Activated T-helper 1 cell treated with anti-CD3 and anti-CD28 coated beads, Interleukin-2, amount 50 U/mL, for 16 hours (primary cell): ENCODE data around the gene KIF20B.
"Not testable (repeated sequence)": the region's sequence is repeated elsewhere in the genome, so short reads cannot be mapped to it uniquely, and the experiment has no call there.

Source experiments
- DNase-seq, 2 donors: peaks; one replicate each; pipeline ENCODE4 v3.0.0-alpha.2; 2020; ENCODE audit warnings: low read depth in 1 of 2, low spot score in 1 of 2

KIF20B gene

DNA sequence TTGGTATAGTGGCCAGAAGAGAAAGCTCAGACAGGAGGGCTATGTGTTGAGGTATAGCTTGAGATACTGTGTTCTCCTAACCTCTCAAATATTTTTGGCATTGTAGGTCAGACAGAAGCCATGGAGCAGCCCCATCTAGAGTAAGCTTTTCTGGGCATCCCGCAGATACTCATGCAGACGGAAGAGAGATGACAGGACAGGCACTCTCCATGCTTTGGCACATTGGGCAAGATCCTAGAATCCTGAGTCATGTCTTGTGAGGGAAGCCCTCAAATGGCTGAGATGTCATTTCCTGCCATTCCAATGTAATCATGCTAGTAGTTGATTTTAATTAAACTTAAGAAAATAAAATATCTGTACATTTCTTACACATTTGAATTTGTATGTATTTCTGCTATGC is 16.8 kb upstream of the KIF20B start:
- DNase-seq = no peak

DNA sequence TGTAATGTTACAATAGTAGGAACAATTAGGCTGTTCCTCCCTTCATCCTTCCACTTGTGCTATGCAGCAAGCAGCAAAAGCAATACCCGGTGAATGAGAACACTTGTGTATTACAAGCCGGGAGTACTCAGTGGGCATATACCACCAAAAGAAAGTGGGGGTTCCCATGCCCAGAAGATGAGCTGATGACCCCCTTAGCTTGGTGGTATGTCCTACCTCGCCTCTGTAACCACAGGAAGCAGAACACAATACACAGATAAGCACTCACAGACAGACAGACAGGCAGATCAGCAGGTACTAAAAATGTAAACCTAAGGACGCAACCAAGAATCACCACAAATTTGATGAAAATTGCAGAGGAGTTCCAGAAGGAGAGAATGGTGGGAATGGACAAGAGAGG is 15.5 kb upstream of the KIF20B start:
- DNase-seq = no peak

DNA sequence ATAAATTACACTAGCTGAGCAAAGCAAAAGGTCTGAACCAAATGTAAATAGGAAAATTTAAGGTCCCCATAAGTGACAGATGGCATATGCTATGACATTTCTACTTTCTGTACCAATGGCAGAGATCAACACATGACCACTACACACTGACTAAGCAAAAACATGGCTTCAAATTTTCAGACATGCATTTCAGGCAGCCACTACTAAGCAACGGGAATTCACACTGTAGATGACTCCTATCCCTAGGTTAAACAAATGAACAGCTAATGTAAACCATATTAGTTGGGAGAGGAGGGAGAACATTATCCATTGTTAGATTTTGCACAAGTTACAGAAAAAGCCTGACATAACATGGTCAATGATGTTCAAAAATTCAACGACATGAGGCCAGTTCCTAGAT is 11.4 kb upstream of the KIF20B start:
- no peak for DNase-seq

DNA sequence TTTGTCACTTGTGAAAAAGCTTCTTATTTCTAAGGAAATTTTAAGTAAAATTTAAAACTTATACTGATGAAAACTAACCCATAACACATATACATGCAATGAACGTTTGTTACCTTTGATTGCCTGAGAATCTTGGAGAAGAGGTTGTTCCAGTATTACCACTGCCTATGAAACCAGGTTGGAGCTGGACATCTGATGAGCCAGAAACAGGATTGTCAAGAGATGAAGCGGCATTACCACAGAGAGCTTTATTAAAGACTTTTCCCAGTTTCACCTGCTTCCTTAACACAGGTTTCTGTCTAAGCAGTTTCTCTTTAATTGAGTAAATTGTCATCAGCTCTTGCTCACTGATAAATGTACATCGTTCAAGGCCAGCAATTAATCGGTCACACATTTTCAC is 9.0 kb upstream of the KIF20B start:
- no peak for DNase-seq

DNA sequence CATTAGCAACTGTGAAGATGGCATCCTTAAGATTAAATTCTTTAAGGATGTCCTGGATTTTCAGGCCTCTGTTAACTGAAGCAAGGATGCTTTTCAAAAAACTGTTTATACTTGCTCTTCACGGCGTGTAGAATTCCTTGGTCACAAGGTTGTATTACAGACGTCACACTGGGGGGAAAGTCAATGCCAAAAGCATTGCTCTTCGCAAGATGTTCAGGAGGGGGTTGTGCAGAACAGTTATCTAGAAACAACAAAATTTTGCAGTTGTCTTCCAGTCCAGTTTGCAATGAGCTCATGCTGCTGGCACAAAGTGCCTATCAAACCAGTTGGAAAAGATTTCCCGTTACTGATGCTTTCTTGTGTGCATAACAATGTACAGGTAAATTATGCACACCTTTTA is 8.2 kb upstream of the KIF20B start:
- no peak for DNase-seq

DNA sequence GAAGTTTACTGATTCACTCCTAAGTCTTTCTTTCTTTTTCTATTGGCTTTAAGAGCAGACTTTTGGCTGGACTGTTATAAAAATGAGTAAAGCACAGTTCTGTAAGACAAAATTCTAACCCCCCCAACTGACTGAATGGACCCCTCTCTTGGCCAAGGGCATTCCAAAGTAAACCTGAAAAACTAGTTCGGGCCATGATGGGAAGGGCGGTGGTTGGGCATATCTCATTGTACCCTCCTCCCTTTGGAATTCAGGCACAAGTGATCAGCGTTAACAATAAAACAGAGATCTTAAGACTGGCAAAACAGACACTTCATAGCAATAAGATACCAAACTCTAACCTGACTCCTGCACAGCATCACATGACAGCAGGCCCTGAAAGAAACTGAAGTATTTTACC is 6.1 kb upstream of the KIF20B start:
- DNase-seq = no peak

DNA sequence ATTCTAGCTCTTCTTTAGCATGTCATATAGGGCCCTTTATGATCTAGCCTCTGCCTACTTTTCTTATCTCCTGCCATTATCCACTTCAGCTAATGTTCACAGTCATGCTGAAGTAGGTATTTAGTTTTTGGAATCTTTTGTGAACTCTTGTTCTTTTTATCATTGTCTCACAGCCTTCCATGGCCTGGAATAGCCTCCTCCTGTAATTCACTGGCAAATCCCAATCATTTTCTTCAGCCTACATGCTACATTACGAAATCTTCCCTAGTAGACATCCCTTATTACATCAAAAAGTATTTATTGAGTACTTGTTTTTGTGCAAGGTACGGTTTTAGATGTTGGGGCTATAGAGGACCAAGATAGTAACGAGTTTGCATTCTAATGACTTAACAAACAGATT is 3.4 kb upstream of the KIF20B start:
- no peak for DNase-seq

DNA sequence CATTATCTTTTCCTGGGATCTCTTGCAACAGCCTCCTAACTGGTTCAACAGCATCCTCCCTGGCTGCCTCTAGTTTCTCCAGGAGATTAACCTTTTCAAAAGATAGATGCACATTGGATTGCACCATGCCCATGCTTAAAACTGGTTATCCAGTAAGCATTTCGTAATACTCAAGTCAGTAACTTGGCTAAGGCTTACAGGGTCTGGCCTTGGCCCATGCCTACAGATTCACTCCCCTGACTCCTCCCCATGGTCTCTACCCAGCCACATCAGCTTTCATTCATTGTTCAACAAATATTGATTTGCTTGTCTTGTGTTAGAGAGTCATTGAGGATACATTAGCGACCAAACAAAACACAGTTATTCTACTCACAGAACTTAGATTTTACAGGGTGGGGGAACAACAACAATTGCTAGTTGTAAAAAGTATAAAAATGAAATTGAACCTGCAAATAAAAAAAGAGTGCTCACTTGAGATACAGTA is 1.8 kb upstream of the KIF20B start:
- DNase-seq = no peak

DNA sequence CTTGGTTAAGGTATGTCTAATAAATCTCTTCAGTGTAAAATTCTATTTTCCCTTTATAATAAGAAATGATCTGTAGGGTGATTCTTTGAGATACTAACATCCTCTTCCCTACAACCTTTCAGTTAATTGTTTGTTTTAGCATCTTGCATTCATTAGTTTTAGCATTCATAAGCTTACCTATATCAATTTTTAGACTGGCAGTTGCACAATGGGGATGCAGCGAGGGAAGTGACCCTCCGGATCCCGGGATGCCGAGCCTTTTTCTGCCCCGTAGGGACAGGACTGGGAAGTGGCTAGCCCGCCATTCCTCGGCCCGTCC is 508 bp upstream of the KIF20B start:
- DNase-seq = no peak

DNA sequence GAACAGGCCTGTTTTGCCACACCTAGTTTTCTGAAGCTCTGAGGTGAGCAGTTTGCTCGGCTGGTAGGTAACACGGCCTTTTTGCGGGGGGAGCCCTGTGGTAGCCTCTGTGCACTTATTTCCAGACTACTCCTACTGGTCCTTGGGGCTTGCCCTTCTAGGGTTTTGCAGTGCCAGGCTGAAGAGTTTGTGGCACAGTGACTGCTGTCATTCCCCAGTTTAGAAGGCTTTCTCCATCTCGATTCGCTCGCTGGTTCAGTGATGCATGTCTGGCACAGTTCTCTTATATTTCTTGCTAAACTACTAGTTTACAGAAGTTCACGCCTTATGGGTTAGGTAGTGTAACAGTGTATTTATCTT is 711 bp downstream of the KIF20B start:
- DNase-seq = no peak

DNA sequence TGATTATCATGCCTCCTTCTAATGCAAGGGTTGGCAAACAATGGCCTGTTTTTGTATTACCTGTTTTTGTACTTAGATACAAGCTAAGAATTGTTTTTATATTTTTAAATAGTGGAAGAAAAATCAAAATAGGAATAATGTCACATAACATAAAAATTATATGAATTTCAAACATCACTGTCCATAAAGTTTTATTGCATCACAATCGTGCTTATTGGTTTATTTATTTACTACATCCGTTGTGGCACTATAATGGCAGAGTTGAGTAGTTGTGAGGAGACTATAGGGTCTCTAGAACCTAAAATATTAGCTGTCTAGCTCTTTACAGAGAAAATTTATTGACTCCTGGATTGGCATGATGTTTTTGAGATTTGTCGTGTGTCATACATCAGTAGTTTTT is 4.1 kb downstream of the KIF20B start:
- DNase-seq = no peak

DNA sequence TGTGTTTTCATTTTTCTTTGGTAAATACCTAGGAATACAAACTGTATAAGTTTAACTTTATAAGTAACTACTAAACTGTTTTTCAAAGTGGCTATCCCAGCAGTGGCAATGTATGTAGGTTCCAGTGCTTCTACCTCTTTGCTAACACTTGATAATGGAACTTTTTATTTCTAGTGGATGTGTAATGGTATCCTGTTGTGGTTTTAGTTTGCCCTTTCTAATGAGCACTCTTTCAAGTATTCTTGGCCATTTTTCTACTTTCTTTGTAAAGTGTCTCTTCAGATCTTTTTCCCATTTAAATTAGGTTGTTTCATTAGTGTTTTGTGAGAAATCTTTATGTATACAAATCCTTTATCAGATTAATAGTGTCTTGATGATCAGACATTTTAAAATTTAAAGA is 4.6 kb downstream of the KIF20B start:
- DNase-seq = no peak

DNA sequence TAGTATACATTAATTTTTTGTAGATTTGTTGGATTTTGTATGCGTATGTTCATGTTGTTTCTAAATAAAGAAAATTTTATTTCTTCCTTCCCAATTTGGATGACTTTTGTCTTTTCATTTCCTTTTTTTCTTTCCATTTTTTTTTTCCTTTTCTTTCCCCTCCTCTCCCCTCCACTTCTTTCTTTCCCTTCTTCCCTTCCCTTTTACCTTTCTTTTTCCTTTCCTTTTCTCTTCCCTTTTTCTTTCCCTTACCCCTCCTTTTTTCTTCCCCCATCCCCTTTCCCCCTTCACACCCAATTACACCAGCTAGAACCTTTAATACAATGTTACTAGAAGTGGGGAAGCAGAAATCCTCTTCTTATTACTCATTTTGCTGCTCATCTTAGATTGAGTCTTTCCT is 6.0 kb downstream of the KIF20B start:
- DNase-seq = no peak

DNA sequence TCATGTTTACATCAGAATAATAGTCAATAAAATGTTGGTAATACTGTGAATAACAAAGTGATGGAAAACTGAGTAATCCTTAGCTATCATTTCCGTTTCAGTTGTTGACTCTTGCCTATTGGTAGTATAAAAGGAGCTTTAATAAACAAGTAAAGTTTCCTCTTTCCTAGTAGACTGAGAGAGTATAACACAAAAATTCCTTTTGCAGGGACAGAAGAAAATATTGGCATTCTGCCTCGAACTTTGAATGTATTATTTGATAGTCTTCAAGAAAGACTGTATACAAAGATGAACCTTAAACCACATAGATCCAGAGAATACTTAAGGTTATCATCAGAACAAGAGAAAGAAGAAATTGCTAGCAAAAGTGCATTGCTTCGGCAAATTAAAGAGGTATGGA is 9.4 kb downstream of the KIF20B start:
- no peak for DNase-seq

DNA sequence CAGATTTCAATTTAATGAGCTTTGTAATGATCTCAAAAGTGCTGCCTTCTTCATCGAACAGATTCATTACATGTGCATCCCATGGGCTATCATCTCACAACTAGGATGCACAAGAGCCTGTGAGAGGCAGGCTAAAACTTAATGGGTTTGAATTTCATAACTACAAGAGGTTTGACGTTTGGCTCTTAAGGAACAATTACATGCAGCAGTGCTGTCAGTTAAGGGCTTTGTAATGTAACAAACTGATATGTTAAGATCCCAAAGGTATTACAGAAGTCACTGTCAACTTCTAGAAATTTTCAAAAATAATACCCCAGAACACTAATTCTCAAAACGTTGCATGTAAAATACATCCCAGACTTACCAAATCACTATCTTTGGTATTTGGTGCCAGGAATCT is 33.2 kb downstream of the KIF20B start:
- DNase-seq = no peak

DNA sequence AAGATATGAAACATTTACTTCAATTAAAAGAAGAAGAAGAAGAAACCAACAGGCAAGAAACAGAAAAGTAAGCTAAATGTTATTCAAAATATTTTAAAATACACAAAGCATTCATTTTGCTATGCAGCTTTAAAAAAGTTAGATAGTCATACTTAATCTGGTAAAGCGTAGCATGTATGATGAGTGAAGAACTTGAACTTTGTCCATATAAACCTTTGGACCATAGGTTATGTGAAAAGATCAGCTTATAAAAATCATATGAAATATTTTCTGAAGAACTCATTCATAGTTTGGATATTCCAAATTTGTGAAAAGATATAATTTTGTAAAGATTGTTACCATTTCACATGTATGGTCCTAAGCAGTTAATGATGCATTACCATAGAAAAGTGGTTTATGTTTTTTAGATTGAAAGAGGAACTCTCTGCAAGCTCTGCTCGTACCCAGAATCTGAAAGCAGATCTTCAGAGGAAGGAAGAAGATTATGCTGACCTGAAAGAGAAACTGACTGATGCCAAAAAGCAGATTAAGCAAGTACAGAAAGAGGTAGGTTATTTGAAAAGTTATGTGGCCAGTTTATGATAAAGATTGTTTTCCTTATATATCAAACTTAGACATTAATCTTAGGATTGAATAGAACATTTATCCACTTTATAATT is 37.3 kb downstream of the KIF20B start:
- DNase-seq = no peak

DNA sequence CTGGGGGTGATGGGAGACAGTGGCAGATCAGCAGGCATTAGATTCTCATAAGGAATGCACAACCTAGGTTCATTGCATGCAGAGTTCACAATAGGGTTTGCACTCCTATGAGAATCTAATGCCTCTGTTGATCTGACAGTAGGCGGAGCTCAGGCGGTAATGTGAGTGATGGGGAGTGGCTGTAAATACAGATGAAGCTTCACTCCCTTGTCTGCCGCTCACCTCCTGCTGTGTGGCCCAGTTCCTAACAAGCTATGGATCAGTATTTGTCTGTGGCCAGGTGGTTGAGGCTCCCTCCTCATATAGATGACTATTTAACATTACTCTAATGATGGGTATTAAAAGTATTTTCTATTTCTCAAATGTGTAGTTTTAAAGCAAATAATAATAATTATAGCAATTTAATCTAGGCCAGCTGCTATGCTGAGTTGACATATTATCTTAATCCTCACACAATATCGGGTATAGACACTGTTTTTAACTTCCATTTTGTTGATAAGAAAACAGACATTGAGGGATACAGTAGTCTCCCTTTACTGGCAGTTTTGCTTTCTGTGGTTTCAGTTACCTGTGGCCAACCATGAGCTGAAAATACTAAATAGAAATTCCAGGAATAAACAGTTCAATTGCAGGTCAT is 39.9 kb downstream of the KIF20B start:
- no peak for DNase-seq

DNA sequence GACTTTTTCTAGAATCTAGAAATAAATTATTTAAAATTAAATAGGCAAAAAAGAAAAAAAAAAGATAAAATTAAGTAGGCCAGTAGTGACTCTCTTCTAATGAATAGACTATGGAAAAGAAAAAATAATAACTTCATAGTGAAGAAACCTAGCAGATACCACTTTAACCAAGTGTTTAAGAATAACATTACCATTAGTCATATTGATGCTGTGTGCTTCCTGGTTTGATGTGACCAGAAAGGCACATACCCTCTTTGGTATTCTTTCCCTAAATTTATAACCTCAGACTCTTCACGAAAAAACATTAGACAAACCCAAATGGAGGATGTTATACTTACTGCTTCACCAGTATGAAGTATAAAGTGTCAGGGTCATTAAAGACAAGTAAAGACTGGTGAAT is 42.6 kb downstream of the KIF20B start:
- no peak for DNase-seq

DNA sequence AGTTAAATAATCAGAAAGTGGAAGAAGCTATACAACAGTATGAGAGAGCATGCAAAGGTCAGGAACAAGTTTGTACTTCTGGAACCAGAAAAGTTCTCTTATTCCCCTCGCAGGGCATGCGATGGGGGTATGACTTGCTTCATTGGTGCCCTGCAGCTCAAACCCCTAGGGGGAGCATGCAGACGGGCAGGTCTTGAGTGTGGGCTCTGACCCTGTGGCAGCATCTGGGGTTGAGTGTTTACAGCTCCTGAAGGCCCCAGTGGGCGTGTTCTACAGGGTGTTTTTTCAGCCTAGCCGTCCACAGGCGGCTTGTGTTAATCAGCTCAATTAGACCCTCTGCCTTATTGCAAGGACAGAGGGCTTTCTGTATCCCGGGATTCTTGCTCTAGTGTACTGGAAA is 44.5 kb downstream of the KIF20B start:
- DNase-seq = no peak

DNA sequence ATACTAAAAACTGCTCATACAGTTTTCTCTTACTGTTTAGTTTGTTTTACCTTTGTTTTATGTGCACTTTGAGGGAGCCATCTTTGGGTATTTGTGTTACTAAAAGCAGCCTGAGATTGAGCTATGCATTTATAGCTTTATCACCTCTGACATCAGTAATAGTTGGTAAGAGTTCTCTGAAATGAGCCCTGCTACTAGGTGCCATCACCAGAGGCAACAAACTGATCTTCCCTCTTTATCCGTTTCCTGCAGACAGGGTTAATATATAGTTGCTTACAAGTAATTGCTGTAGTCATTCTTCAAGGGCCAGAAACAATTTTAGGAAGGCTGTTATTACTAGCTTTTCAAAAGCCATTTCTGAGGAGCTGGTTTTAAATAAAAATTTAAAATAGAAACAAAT is 49.1 kb downstream of the KIF20B start:
- DNase-seq = no peak

DNA sequence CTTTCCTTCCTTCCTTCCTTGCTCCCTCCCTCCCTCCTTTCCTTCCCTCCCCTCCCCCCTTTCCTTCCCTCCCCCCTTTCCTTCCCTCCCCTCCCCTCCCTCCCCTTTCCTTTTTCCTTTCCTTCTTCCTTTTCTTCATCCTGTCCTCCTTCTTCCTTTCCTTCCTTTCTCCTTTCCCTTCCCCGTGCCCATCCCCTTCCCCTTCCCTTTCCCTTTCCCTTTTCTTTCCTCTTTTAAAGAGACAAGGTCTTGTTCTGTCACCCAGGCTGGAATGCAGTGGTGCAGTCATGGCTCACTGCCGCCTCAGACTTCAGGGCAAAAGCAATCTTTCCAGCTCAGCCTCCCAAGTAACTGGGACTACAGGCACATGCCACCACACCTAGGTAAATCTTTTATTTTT is 54.0 kb downstream of the KIF20B start:
- DNase-seq = no peak

DNA sequence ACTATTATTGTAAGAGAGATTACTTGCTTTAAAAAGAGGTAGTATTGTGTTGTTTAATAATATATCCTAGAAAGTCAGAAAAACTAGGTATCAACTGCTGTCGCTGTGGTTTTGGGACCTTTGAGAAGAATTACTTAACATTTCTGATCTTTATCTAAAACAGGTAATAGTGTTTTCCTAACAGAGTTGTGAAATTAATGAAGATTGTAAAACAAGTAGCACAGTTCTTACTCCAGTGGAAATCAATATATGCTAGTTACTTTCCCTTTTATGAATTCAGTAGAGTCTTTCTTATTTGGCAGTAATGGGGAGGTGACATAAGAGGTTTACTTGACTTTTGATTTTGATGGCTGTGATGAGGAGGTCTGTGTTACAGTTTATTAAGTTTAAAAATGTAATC is 58.1 kb downstream of the KIF20B start:
- no peak for DNase-seq

DNA sequence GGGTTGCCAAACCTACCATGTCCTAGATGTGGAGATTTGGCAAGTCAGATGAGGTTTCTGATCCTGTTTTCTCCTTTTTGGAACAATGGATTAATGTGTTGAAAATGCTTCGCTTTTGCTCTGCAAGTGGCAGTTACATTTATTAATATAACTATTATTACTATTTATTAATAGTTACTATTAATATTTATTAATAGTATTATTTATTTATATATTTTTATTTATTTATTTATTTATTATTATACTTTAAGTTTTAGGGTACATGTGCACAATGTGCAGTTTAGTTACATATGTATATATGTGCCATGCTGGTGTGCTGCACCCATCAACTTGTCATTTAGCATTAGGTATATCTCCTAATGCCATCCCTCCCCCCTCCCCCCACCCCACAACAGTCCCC is 62.3 kb downstream of the KIF20B start:
- DNase-seq = not testable (repeated sequence)

DNA sequence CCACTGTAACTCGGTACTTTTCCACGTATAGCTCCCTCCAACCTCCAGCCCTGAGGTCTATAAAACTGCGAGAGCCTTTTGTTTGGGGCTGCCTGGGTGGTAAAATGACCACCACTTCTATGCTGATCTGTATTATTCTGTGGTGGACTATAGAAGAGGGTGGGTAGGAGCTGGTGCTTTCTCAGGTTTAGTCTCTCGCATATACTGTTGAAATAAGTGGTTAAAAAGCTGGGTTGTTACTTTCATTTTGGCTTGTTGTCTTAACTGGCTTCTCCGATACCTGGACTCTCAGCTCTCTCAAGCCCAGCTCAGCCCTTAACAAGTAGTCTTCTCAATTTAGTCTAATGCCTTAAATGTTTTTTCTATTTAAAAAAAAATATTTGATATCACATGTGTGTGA is 70.3 kb downstream of the KIF20B start:
- DNase-seq = no peak
